ENCODE measurements around the gene LRRC4C.

GRCh38 chr11:41099654-41100053 lies 359.8 kb downstream of the LRRC4C start:
- TF ChIP-seq EZH2 (IDR thresholded peaks at IDR 0.05; ENCODE audit: borderline replicate concordance, low read depth, low read length, severe bottlenecking), result no peak
- TF ChIP-seq, protein P1, sequence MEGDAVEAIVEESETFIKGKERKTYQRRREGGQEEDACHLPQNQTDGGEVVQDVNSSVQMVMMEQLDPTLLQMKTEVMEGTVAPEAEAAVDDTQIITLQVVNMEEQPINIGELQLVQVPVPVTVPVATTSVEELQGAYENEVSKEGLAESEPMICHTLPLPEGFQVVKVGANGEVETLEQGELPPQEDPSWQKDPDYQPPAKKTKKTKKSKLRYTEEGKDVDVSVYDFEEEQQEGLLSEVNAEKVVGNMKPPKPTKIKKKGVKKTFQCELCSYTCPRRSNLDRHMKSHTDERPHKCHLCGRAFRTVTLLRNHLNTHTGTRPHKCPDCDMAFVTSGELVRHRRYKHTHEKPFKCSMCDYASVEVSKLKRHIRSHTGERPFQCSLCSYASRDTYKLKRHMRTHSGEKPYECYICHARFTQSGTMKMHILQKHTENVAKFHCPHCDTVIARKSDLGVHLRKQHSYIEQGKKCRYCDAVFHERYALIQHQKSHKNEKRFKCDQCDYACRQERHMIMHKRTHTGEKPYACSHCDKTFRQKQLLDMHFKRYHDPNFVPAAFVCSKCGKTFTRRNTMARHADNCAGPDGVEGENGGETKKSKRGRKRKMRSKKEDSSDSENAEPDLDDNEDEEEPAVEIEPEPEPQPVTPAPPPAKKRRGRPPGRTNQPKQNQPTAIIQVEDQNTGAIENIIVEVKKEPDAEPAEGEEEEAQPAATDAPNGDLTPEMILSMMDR (IDR thresholded peaks at IDR 0.05; ENCODE audit: borderline replicate concordance, extremely low read depth, low read length, poor library complexity, severe bottlenecking), result no peak
